Keratinocyte (primary cell): Measurements from ENCODE around the gene HSD17B14.

Source experiments
- EZH2 ChIP-seq: IDR thresholded peaks from one replicate; pipeline ENCODE4 v1.6.1; 2012; ENCODE audit warnings: inconsistent platforms, mild to moderate bottlenecking, low read length, moderate library complexity
- TF ChIP-seq, protein P1 (sequence below), 3 experiments: IDR thresholded peaks in 1 of 3; conservative IDR thresholded peaks in 1 of 3; optimal IDR thresholded peaks in 1 of 3; 2 replicates in 2 of 3; 3 replicates in 1 of 3; pipeline versions ENCODE3 to v1.5.1; 2011; ENCODE audit warnings: low read length in 3 of 3, mild to moderate bottlenecking in 3 of 3, moderate library complexity in 2 of 3, control low read depth in 1 of 3, inconsistent platforms in 1 of 3; ENCODE audit not compliant: insufficient read depth in 2 of 3; ENCODE audit errors: extremely low read depth in 1 of 3

DNA sequence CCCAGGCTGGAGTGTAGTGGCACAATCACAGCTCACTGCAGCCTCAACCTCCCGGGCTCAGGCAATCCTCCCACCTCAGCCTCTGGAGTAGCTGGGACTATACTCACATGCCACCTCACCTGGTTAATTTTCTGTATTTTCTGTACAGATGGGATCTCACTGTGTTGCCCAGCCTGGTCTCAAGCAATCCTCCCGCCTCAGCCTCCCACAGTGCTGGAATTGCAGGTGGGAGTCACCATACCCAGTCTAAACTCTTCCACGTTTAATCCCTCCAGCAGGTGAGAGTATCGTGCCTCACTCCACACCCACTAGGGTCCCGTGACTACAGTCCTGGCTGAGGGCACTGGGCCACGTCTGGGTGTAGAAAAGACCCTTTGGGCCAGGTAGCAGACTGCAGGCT, 42.0 kb downstream of the HSD17B14 start:
- TF ChIP-seq, protein P1, sequence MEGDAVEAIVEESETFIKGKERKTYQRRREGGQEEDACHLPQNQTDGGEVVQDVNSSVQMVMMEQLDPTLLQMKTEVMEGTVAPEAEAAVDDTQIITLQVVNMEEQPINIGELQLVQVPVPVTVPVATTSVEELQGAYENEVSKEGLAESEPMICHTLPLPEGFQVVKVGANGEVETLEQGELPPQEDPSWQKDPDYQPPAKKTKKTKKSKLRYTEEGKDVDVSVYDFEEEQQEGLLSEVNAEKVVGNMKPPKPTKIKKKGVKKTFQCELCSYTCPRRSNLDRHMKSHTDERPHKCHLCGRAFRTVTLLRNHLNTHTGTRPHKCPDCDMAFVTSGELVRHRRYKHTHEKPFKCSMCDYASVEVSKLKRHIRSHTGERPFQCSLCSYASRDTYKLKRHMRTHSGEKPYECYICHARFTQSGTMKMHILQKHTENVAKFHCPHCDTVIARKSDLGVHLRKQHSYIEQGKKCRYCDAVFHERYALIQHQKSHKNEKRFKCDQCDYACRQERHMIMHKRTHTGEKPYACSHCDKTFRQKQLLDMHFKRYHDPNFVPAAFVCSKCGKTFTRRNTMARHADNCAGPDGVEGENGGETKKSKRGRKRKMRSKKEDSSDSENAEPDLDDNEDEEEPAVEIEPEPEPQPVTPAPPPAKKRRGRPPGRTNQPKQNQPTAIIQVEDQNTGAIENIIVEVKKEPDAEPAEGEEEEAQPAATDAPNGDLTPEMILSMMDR (optimal IDR thresholded peaks at IDR 0.05 in 1 of 3, IDR thresholded peaks at IDR 0.05 in 1 of 3, conservative IDR thresholded peaks at IDR 0.05 in 1 of 3; ENCODE audit: extremely low read depth in 1 of 3, insufficient read depth in 2 of 3, low read length in 3 of 3) = no peak
- no peak for TF ChIP-seq EZH2
